Esophagus muscularis mucosa (tissue), 4 donors: ENCODE results near the gene SPACA7.

ENCODE experiments used
- CTCF ChIP-seq, 3 experiments: fragments of 200-600 bp in 2 of 3; fragments of 450-650 bp in 1 of 3; sonication (generic) in 2 of 3; IDR thresholded peaks; one replicate each; pipeline ENCODE4 v1.5.1; 2017 to 2019; ENCODE audit warnings: antibody characterized with exemption in 3 of 3, mild to moderate bottlenecking in 2 of 3, moderate library complexity in 1 of 3
- EP300 ChIP-seq: sonication (generic); formaldehyde crosslinking; IDR thresholded peaks from one replicate; pipeline ENCODE4 v1.6.1; 2017; ENCODE audit warnings: antibody characterized with exemption
- POLR2A ChIP-seq: fragments of 450-650 bp; IDR thresholded peaks from one replicate; pipeline ENCODE4 v1.6.1; 2017; ENCODE audit warnings: antibody characterized with exemption, moderate library complexity, mild to moderate bottlenecking, low read depth
- POLR2AphosphoS5 ChIP-seq, 2 donors: sonication (generic); formaldehyde crosslinking; IDR thresholded peaks; one replicate each; pipeline ENCODE4 v1.6.1; 2017; ENCODE audit warnings: antibody characterized with exemption in 2 of 2

GRCh38 chr13:112468069-112468468 lies 91.9 kb downstream of the SPACA7 start:
- no peak for TF ChIP-seq POLR2AphosphoS5 (IDR thresholded peaks at IDR 0.05)
- no peak for TF ChIP-seq CTCF (IDR thresholded peaks at IDR 0.05)
- TF ChIP-seq POLR2A: no peak
- no peak for TF ChIP-seq EP300
